ENCODE results near the gene LMCD1. TPM values are rescaled to one million over a fixed set of nuclear protein-coding genes. Genes with fewer than 3 reads are reported as not detected.

Gene LMCD1
- polyA plus RNA-seq, 1 donor: 186 TPM

- no peak for DNase-seq
Measured at GRCh38 chr3:8595252-8595651, 93.6 kb downstream of the LMCD1 start.

GRCh38 chr3:8595695-8596115 lies 94.1 kb downstream of the LMCD1 start:
- DNase-seq: no peak

DNA sequence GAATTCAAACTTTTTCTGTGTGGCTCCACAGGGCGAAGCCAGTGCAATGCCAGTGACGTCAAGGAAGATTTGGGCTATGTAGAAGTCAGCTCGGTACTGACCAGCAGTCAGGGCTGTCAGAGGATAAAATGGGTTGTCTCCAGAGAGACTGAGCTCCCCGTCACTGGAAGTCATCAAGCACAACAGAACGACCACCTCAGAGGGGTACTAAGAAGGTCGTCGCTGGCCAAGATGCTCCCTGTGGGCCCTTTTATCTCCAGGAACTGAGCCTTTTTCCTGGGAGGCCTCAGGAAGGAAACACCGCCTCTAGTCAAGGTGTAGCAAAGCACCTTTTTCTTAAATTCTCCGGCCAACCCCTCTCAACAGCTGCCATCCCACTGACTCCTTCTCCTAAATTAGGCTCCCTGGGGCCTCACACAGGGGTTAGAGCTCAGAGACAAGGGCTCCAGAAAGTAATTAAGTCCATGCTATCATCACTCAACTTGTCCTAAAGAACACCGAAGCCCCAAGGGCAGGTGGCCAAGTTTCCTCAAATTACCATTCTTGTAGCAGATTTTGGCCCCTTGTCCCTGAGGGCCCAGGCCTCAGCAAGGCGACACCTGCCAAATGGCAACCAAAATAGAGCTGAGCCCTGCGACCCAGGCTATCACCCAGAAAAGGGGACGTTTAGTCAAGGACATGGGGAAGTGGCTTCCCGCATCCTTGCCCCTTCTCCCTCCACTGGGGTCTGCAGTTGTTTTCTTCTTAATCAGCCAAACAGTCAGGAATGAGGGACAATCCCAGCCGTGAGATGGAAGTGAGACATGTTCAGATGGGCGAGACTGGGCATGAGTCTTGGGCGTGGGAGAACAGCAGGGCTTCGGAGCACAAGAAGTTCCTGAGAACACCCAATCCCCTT lies 94.9 kb downstream of the LMCD1 start:
- DNase-seq: no peak

- no peak for DNase-seq
Measured at GRCh38 chr3:8597219-8597853, 95.7 kb downstream of the LMCD1 start.

- no peak for DNase-seq
Measured at GRCh38 chr3:8599146-8599545, 97.5 kb downstream of the LMCD1 start.

DNA sequence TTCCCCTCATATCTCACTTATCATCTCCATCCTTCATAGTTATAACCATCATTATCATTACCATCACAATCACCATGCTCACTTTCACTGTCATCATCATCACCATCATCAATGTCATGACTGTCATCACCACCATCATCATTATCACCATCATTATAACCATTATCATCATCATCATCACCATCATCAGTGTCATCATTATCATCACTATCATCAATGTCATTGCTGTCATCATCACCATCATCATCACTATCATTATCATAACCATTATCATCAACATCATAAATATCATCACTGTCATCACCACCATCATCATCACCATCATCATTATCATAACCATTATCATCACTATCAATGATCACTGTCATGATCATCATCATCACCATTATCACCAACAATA lies 98.8 kb downstream of the LMCD1 start:
- no peak for DNase-seq

DNA sequence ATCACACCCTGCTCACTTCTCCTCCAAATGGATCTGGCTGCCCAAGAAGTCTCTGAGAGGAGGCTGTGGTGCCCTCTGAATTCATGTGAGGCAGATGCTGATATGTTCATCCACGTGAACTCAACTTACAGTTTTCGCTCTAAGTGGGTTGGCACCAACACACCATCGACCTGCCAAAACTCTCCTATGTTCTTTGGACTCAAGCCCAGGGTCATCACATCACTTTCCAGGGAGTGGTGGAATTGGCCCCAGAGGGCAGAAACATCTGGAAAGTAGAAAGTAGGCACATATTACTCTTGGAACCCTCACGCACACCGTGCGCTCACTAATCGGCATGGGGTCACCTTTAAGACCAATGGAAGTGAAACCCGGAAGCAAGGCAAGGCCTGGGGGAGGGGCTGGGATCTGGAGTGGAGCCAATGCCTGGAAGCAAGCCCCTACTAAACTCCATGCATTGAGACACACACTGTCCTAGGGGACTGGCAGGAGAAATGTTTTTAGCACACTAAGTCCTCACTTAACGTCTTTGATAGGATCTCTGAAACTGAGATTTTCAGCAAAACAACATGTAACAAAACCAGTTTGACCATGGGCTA lies 101.6 kb downstream of the LMCD1 start:
- DNase-seq: no peak

- DNase-seq: no peak
Measured at GRCh38 chr3:8604006-8604405, 102.4 kb downstream of the LMCD1 start.

- no peak for DNase-seq
Measured at GRCh38 chr3:8604988-8605387, 103.4 kb downstream of the LMCD1 start.

DNA sequence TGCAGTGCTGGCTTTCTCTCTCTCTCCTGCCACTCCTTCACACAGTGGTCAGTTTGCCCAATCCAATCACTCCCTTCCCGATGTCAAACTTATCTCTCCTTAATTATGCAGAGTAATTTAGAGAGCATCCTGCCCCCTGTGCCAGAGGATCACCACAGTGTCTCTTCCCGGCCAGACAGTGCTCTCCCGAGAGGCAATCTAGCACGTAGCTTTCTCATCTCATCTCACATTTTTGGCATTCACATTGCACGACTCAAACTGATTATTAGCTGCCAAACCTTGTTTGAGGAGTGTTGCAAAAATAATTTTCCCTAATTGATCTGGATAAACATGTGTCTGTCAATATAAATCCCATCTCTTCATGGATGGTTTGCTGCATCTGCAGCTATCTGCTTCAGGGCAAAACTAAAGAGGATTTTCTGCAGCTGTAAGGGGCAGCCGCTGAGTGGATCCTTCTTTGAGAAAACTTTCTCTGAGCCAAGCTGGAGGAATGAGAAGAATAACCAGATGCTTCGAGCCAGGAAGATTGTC lies 105.1 kb downstream of the LMCD1 start:
- DNase-seq: no peak

- no peak for DNase-seq
Measured at GRCh38 chr3:8607234-8608040, 105.8 kb downstream of the LMCD1 start.

GRCh38 chr3:8608041-8608790 lies 106.6 kb downstream of the LMCD1 start:
- DNase-seq: no peak

DNA sequence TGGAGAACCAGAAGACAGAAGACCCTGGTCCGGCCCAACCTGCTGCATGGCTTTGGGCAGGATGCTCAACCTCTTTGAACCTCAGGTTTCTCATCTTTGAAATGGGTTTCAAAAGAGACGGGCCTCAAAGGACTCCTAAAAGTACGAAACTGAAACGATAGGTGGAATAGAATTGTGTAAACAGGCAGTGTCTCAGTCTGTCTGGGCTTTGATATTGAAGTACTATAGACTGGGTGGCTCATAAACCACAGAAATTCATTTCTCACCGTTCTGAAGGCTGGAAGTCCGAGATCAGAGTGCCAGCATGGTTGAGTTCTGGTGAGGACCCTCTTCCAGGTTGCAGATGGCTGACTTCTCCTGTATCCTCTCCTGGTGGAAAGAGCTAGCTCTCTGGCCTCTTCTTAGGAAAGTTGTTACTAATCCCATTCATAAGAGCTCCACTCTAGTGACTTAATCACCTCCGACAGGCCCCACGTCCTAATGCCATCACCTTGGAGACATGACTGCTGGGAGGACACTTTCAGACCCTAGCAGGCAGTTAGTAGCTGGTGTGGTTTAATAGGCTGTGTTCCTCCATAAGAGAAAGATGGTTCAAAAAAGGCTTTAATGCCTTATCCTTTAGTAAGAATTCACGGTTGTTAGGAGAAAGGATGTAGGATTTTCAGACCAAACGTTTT lies 107.3 kb downstream of the LMCD1 start:
- no peak for DNase-seq

DNA sequence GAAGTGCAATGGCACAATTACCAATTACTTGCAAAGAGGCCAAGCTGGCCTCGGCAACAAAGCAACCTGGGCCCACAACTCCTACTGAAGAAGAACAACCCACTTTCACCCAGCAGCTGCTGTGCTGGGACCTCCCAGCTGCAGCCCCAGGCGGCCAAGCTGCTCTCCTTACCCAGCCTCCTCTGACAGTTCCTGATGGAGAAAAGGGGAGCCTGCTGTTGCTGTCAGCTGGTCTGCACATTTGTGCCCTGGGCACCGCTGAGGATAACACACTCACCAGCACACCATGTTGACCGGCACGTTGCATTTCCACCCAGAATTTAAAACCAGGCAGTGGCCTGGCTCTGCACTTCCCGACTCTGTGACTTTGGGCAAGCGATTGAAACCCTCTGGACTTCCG lies 109.3 kb downstream of the LMCD1 start:
- no peak for DNase-seq

DNA sequence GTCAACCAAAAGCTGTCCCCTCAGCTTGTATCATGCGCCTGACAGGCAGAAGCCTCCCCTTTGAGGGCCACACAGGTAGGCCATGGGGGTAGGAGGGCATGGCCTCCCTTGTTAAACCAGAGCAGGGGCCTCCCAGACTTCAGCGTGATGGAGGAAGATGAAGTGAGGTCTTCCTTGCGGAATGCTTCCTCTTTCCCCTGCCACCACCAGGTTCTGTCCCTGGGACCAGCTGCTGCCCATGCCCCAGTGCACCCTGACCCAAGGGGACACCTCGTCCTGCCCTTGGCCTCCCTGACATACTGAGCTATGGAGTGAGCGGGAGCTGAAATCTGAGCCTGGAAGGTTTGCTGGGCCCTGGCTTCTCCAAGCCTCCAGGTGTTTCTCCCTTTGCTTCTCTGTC lies 116.3 kb downstream of the LMCD1 start:
- DNase-seq: no peak

DNA sequence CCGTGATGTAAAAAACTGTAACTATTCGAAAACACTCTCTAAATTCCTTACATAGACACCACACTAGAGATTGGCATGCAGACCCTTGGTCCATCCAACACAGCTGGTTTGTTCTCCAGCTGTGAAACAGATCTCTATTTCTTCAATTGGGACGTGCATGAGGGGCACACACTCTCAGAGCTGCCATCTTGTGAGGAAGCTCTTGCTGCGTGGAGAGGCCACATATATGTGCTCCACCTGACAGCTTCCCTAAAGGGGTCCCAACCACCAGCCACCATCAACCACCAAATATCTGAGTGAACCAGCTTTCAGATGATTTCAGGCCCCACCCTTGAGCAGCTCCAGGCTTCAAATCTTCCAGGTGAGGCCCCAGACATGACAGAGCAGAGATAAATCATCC lies 117.3 kb downstream of the LMCD1 start:
- no peak for DNase-seq

- no peak for DNase-seq
Measured at GRCh38 chr3:8619548-8619947, 117.9 kb downstream of the LMCD1 start.

DNA sequence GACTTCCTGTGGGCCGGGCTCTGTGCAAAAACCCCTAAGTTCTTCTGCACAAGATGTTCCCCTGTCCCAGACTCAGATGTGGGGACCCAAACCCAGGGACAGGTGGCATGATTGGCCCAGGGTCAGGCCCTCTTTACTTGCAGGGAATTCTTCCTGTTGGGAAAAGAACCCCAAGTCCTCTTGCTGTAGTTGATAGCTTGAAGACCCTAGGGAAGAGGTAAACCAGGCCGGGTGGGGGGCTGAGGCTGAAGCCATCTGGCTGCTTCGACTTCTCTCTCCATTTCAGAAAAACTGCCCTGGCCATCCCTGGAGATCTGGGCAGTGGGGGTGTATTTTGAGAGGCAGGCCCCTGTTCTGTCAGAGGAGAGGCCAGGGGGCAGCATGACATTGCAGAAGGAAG lies 119.5 kb downstream of the LMCD1 start:
- DNase-seq: no peak

DNA sequence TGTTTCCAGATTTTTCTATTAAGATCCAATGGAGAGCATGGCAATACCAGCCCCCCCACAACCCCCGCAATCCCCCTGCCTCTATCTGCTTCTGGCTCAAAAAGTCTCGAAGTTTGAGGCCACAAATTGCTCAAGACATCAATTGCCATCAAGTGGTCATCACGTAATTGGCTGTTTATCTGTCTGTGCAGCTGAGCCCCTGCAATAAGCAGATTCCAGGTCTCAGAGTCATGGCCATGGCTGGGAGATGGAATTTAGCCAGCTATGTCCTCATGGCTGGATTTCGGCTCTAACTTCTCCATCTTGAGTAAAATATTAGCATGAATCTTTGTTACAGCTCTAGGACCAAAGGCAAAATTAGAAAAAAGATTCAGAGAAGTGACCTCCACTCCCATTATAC lies 120.2 kb downstream of the LMCD1 start:
- DNase-seq: no peak

DNA sequence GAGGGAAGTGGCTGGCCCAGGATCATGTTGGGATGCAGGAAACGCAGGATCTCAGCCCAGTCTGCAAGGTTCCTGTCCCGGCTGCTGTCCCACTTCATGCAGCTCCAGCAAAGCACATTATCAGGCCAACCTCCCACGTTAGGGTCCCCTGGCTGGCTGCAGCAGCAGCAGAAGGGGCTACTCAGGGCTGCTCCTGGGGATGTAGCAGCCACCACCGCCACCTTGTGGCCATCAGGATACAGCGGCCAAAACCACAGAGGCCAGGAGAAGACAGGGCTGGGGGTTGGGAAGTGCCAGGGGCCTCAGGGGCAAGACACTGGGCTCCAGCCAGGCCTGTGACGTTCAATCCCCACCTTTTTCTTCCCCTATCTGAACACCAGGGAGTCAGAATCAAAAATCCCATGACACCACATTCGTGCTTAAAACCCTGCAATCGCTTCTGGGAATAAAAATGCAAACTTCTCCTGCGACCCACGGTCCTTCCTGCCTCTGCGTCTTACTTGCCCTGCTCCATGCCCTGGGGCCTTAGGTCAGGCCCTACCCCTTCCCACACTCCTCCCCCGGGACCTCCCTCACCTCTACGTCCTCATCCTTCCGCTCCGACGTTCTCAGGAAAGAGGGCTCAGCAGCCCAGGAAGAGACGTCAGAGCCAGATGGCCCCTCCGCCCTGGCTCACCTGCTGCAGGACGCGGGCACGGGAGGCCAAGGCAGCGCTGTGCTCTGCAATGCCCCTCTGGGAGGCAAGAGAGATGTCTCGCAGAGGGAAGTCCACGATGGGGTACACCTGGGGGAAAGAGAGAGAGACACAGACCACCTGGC lies 121.5 kb downstream of the LMCD1 start:
- peak; percentile 76 for DNase-seq
